ENCODE results near the gene VWC2. TPM values are rescaled to one million over a fixed set of nuclear protein-coding genes. Genes with fewer than 3 reads are reported as not detected.

Gene VWC2
- total RNA-seq, 1 experiment from 2014 or later: not detected

- intact Hi-C loops (cut with micrococcal nuclease): no loop called here
- no TSS peak for BruUV-seq (replicated peaks)
- no peak overlapping the region for H3K4me3 Mint-ChIP-seq (ENCODE audit: unreplicated experiment)
- no peaks in the 10 kb centered on the region for H3K4me1 Mint-ChIP-seq (ENCODE audit: insufficient read depth, unreplicated experiment)
- TF ChIP-seq CTCF (IDR thresholded peaks at IDR 0.05; ENCODE audit: unreplicated experiment): no peak
- H3K27ac Mint-ChIP-seq (ENCODE audit: low read depth, unreplicated experiment): no peak overlapping the region
- ChIA-PET POLR2A (no interaction called here), CTCF (no interaction called here)
- DNase-seq (ENCODE audit: unreplicated experiment): no peak
- H3K9me3 Mint-ChIP-seq (ENCODE audit: unreplicated experiment): no peaks in the 10 kb centered on the region
- H3K36me3 Mint-ChIP-seq (ENCODE audit: insufficient read depth, unreplicated experiment): no peaks in the 10 kb centered on the region
- H3K27me3 Mint-ChIP-seq (ENCODE audit: insufficient read depth, unreplicated experiment): peaks cover 38% of the 10 kb centered on the region
Measured at GRCh38 chr7:49763791-49764190, 9.6 kb upstream of the VWC2 start.

- no TSS peak for BruUV-seq (replicated peaks)
- intact Hi-C loops (cut with micrococcal nuclease): no loop called here
- Mint-ChIP-seq H3K9me3 (ENCODE audit: unreplicated experiment) (peaks cover 7% of the 10 kb centered on the region), H3K4me1 (ENCODE audit: insufficient read depth, unreplicated experiment) (no peaks in the 10 kb centered on the region), H3K27me3 (ENCODE audit: insufficient read depth, unreplicated experiment) (peaks cover 47% of the 10 kb centered on the region), H3K4me3 (ENCODE audit: unreplicated experiment) (no peak overlapping the region), H3K27ac (ENCODE audit: low read depth, unreplicated experiment) (no peak overlapping the region), H3K36me3 (ENCODE audit: insufficient read depth, unreplicated experiment) (no peaks in the 10 kb centered on the region)
- POLR2A ChIA-PET: no interaction called here
- CTCF ChIA-PET: no interaction called here
- no peak for DNase-seq (ENCODE audit: unreplicated experiment)
- TF ChIP-seq CTCF (IDR thresholded peaks at IDR 0.05; ENCODE audit: unreplicated experiment): no peak
Measured at GRCh38 chr7:49766966-49767365, 6.5 kb upstream of the VWC2 start.

GRCh38 chr7:49767719-49768118 is 5.7 kb upstream of the VWC2 start:
- H3K4me3 Mint-ChIP-seq (ENCODE audit: unreplicated experiment): no peak overlapping the region
- intact Hi-C loops (cut with micrococcal nuclease): no loop called here

GRCh38 chr7:49768254-49768653 is 5.2 kb upstream of the VWC2 start:
- peaks cover 7% of the 10 kb centered on the region for H3K9me3 Mint-ChIP-seq (ENCODE audit: unreplicated experiment)
- ChIA-PET POLR2A (no interaction called here), CTCF (no interaction called here)
- no peaks in the 10 kb centered on the region for H3K4me1 Mint-ChIP-seq (ENCODE audit: insufficient read depth, unreplicated experiment)
- intact Hi-C loops (cut with micrococcal nuclease): no loop called here
- peaks cover 50% of the 10 kb centered on the region for H3K27me3 Mint-ChIP-seq (ENCODE audit: insufficient read depth, unreplicated experiment)
- no peak overlapping the region for H3K27ac Mint-ChIP-seq (ENCODE audit: low read depth, unreplicated experiment)
- no peak for DNase-seq (ENCODE audit: unreplicated experiment)
- TF ChIP-seq CTCF (IDR thresholded peaks at IDR 0.05; ENCODE audit: unreplicated experiment): no peak
- no peaks in the 10 kb centered on the region for H3K36me3 Mint-ChIP-seq (ENCODE audit: insufficient read depth, unreplicated experiment)
- no TSS peak for BruUV-seq (replicated peaks)
- H3K4me3 Mint-ChIP-seq (ENCODE audit: unreplicated experiment): no peak overlapping the region

More at GRCh38 chr7:49767719-49768118, 5.7 kb upstream of the VWC2 start:
- no peak for DNase-seq (ENCODE audit: unreplicated experiment)
- H3K27ac Mint-ChIP-seq (ENCODE audit: low read depth, unreplicated experiment): no peak overlapping the region
- no TSS peak for BruUV-seq (replicated peaks)
- ChIA-PET CTCF (no interaction called here), POLR2A (no interaction called here)
- no peak for TF ChIP-seq CTCF (IDR thresholded peaks at IDR 0.05; ENCODE audit: unreplicated experiment)
- H3K36me3 Mint-ChIP-seq (ENCODE audit: insufficient read depth, unreplicated experiment): no peaks in the 10 kb centered on the region
- H3K27me3 Mint-ChIP-seq (ENCODE audit: insufficient read depth, unreplicated experiment): peaks cover 50% of the 10 kb centered on the region
- H3K9me3 Mint-ChIP-seq (ENCODE audit: unreplicated experiment): peaks cover 7% of the 10 kb centered on the region
- no peaks in the 10 kb centered on the region for H3K4me1 Mint-ChIP-seq (ENCODE audit: insufficient read depth, unreplicated experiment)
